Measurements from ENCODE around the gene GCK. TPM values are rescaled to one million over a fixed set of nuclear protein-coding genes. Genes with fewer than 3 reads are reported as not detected.

The GCK gene
- polyA plus RNA-seq, 1 of the 3 experiments (the other 2 are of a cell fraction) = 1.6 TPM

- Histone ChIP-seq H3K9ac (no peak overlapping the region), H2AFZ (ENCODE audit: low read depth) (no peak overlapping the region), H3K79me2 (ENCODE audit: insufficient read depth) (no peaks in the 10 kb centered on the region), H3K27me3 (ENCODE audit: insufficient read depth) (no peaks in the 10 kb centered on the region), H3K36me3 (replicated peaks in 1 of 2; ENCODE audit: control insufficient read depth in 1 of 2, insufficient read depth in 2 of 2, low read length in 1 of 2) (no peaks in the 10 kb centered on the region), H4K20me1 (ENCODE audit: insufficient read depth) (no peaks in the 10 kb centered on the region), H3K9me2 (no peaks in the 10 kb centered on the region), H3K27ac (ENCODE audit: low read depth in 2 of 2, low read length in 1 of 2) (peak overlapping the region in 1 of 2 experiments; percentile 50; a peak in 1 of 4 replicates), H3F3A (replicated peaks; ENCODE audit: insufficient read depth) (no peaks in the 10 kb centered on the region), H3K4me3 (ENCODE audit: low read depth in 2 of 2, low read length in 1 of 2) (no peak overlapping the region), H3K4me2 (no peak overlapping the region), H3K9me3 (no peaks in the 10 kb centered on the region), H3K4me1 (ENCODE audit: control insufficient read depth in 1 of 2, insufficient read depth in 2 of 2, low read depth in 1 of 2, low read length in 1 of 2) (peaks cover 0 to 32% of the 10 kb centered on the region in 2 experiments; a peak in 1 of 4 replicates)
- ChIA-PET POLR2A (interaction anchor here (1.1 to 1.7 kb wide), 2 partner anchors 10 to 12 kb away, joined by 4 to 5 read pairs; no protein-coding TSS in a partner anchor), CTCF (interaction anchor here (0.7 to 6.9 kb wide), 8 partner anchors 9 to 341 kb away, joined by 3 to 70 read pairs (median 4); no protein-coding TSS in a partner anchor)
- TF ChIP-seq TCF12 (IDR thresholded peaks at IDR 0.05) (no peak), FOXJ3 (CRISPR knock-in tag; IDR thresholded peaks at IDR 0.05) (no peak), GATA2 (CRISPR knock-in tag; IDR thresholded peaks at IDR 0.05) (peak; percentile 59), RAD21 (IDR thresholded peaks at IDR 0.05; ENCODE audit: low read length) (no peak), ZBTB33 (IDR thresholded peaks at IDR 0.05; ENCODE audit: borderline replicate concordance, low read depth) (no peak)
- DNase-seq = peak; percentile 64
- WGBS (ENCODE audit: low lambda C conversion rate) = 64% methylated on average over 15 of the region's 18 CpGs
Measured at GRCh38 chr7:44224080-44224973, 35.1 kb upstream of the GCK start.

- Histone ChIP-seq H2AFZ (ENCODE audit: low read depth) (no peak overlapping the region), H3K27ac (ENCODE audit: low read depth in 2 of 2, low read length in 1 of 2) (peak overlapping the region in 1 of 2 experiments; percentile 50; a peak in 1 of 4 replicates), H3K4me2 (no peak overlapping the region), H3K27me3 (ENCODE audit: insufficient read depth) (no peaks in the 10 kb centered on the region), H3K4me1 (ENCODE audit: control insufficient read depth in 1 of 2, insufficient read depth in 2 of 2, low read depth in 1 of 2, low read length in 1 of 2) (peaks cover 0 to 37% of the 10 kb centered on the region in 2 experiments; a peak in 1 of 4 replicates), H3K9me3 (no peaks in the 10 kb centered on the region), H3K79me2 (ENCODE audit: insufficient read depth) (no peaks in the 10 kb centered on the region), H3K36me3 (replicated peaks in 1 of 2; ENCODE audit: control insufficient read depth in 1 of 2, insufficient read depth in 2 of 2, low read length in 1 of 2) (no peaks in the 10 kb centered on the region), H3K9ac (no peak overlapping the region), H3K9me2 (no peaks in the 10 kb centered on the region), H3K4me3 (ENCODE audit: low read depth in 2 of 2, low read length in 1 of 2) (no peak overlapping the region), H4K20me1 (ENCODE audit: insufficient read depth) (no peaks in the 10 kb centered on the region), H3F3A (replicated peaks; ENCODE audit: insufficient read depth) (no peaks in the 10 kb centered on the region)
- ChIA-PET POLR2A (interaction anchor here (1.7 kb wide), 1 partner anchor 11 kb away, joined by 5 read pairs; no protein-coding TSS in a partner anchor), CTCF (interaction anchor here (1.1 to 6.9 kb wide), 5 partner anchors 9 to 342 kb away, joined by 4 to 70 read pairs (median 7); no protein-coding TSS in a partner anchor)
- 56% methylated on average over 5 of the region's 5 CpGs for WGBS (ENCODE audit: low lambda C conversion rate)
- peak; percentile 60 for DNase-seq
- TF ChIP-seq IRF3 (IDR thresholded peaks at IDR 0.05; ENCODE audit: low read depth, low read length) (no peak), SMC3 (IDR thresholded peaks at IDR 0.05; ENCODE audit: low read depth, low read length) (no peak), CHD2 (IDR thresholded peaks at IDR 0.05; ENCODE audit: low read length, partially characterized antibody) (peak; percentile 43), TAF1 (IDR thresholded peaks at IDR 0.05; ENCODE audit: borderline replicate concordance, low read depth, low read length) (no peak), CTCF (IDR thresholded peaks at IDR 0.05) (no peak), MAX (IDR thresholded peaks at IDR 0.05; ENCODE audit: low read depth) (no peak), MXI1 (IDR thresholded peaks at IDR 0.05; ENCODE audit: low read depth, low read length) (peak; percentile 63; the same call in 1 of the 2 replicates), POLR2AphosphoS5 (IDR thresholded peaks at IDR 0.05; ENCODE audit: low read depth, low read length) (no peak), GATA2 (CRISPR knock-in tag; IDR thresholded peaks at IDR 0.05) (no peak), GABPA (IDR thresholded peaks at IDR 0.05; ENCODE audit: low read depth) (no peak)
Measured at GRCh38 chr7:44223362-44224079, 34.3 kb upstream of the GCK start.

Data from SK-N-SH (cell line).